Measurements from ENCODE around the gene KIF14. TPM values are rescaled to one million over a fixed set of nuclear protein-coding genes. Genes with fewer than 3 reads are reported as not detected.
A peak's percentile ranks its signal among the peaks of the same experiment; 100 is the strongest.

KIF14 gene
- total and polyA plus RNA-seq, 8 donors = 0.04 to 0.22 (median 0.12) TPM; not detected in 2

DNA sequence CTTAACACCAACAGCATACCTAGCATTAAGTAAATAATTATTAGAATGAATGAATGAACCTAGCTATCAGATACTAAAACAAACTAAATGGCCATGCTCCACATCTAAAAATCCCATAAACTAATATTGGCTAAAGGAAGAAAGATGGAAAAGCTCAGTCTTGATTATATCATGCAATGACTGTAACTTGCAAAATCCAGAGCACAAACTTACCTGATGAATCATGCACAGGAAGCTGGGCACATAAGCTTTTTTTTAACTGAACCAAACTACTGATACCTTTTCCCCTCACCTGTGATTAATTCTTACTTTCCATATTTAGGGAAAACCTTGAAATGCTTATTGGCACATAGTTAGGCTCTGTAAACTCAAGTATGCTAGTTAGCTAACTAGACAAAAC, 70.2 kb downstream of the KIF14 start:
- DNase-seq = no peak
- no peaks in the 10 kb centered on the region for H3K9me3 ChIP-seq
- H3K4me3 ChIP-seq = no peak overlapping the region
- no peak for FAIRE-seq
- H3K4me1 ChIP-seq = peaks cover 0 to 13% (median 11%) of the 10 kb centered on the region in 3 donors
- H3K36me3 ChIP-seq = no peaks in the 10 kb centered on the region
- H3K27me3 ChIP-seq = no peaks in the 10 kb centered on the region
- no peak overlapping the region for H3K27ac ChIP-seq
- TF ChIP-seq, protein P1, sequence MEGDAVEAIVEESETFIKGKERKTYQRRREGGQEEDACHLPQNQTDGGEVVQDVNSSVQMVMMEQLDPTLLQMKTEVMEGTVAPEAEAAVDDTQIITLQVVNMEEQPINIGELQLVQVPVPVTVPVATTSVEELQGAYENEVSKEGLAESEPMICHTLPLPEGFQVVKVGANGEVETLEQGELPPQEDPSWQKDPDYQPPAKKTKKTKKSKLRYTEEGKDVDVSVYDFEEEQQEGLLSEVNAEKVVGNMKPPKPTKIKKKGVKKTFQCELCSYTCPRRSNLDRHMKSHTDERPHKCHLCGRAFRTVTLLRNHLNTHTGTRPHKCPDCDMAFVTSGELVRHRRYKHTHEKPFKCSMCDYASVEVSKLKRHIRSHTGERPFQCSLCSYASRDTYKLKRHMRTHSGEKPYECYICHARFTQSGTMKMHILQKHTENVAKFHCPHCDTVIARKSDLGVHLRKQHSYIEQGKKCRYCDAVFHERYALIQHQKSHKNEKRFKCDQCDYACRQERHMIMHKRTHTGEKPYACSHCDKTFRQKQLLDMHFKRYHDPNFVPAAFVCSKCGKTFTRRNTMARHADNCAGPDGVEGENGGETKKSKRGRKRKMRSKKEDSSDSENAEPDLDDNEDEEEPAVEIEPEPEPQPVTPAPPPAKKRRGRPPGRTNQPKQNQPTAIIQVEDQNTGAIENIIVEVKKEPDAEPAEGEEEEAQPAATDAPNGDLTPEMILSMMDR (IDR thresholded peaks at IDR 0.05) = no peak
- intact Hi-C loops (cut with DNase I) = no loop called here
- ATAC-seq = peak in 1 of 4 donors; percentile 43

DNA sequence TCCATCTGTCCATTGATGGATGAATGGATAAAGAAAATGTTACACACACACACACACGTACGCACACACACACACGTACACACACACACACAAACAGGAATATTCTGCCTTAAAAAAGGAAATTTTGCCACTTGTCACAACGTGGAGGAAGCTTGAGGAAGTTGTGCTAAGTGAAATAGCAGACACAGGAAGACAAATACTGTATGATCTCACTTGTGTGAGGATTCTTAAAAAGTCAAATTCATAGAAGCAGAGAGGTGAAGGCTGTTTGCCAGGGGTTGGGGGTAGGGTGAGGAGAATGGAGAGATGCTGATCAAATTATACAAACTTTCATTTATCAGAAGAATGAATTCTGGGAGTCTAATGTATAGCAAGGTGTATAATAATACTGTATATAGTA, 73.2 kb downstream of the KIF14 start:
- H3K27me3 ChIP-seq = no peaks in the 10 kb centered on the region
- H3K36me3 ChIP-seq = no peaks in the 10 kb centered on the region
- 69 to 77% methylated on average over 4 of the region's 4 CpGs for WGBS, 2 donors
- H3K4me3 ChIP-seq = no peak overlapping the region
- TF ChIP-seq, protein P1 (IDR thresholded peaks at IDR 0.05) = no peak
- H3K4me1 ChIP-seq = peaks cover 0 to 13% (median 11%) of the 10 kb centered on the region in 3 donors
- H3K27ac ChIP-seq = no peak overlapping the region
- DNase-seq (no peak), FAIRE-seq (no peak), ATAC-seq (no peak)
- no peaks in the 10 kb centered on the region for H3K9me3 ChIP-seq
- intact Hi-C loops (cut with DNase I) = no loop called here

DNA sequence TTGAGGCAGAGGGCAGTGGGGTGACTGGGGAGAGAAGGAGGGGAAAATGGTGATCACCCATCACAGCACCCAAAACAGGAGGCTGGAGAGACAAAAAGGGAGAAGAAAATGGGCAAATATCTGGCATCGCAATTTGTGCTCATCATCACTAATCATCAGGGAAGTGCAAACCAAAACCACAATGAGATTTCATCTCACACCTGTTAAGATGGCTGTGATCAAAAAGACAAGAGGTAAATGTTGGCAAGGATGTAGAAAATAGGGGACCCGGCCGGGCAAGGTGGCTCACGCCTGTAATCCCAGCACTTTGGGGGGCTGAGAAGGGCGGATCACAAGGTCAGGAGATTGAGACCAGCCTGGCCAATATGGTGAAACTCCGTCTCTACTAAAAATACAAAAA, 74.0 kb downstream of the KIF14 start:
- no peaks in the 10 kb centered on the region for H3K9me3 ChIP-seq
- DNase-seq (no peak), FAIRE-seq (no peak), ATAC-seq (no peak)
- peaks cover 0 to 13% (median 11%) of the 10 kb centered on the region in 3 donors for H3K4me1 ChIP-seq
- WGBS, 2 donors = 82 to 86% methylated on average over 6 of the region's 6 CpGs
- no peaks in the 10 kb centered on the region for H3K36me3 ChIP-seq
- H3K4me3 ChIP-seq = no peak overlapping the region
- intact Hi-C loops (cut with DNase I) = no loop called here
- no peak overlapping the region for H3K27ac ChIP-seq
- no peaks in the 10 kb centered on the region for H3K27me3 ChIP-seq
- TF ChIP-seq, protein P1 (IDR thresholded peaks at IDR 0.05) = no peak

DNA sequence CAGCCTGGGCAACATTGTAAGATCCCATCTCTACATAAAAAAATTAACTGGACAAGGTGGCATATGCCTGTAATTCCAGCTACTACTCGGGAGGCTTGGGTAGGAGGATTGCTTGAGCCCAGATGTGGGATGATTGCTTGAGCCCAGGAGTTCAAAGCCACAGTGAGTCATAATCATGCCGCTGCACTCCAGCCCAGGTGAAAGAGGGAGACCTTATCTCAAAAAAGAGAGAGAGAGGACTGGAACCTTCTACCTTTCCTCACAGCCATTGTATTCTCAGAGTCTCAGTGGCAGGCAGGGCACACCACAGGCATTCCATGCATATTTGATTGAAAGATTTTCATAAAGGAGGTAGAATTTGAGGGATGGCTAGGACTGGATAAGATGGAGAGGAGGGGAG, 78.4 kb downstream of the KIF14 start:
- FAIRE-seq (no peak), DNase-seq (no peak), ATAC-seq (no peak)
- no peaks in the 10 kb centered on the region for H3K36me3 ChIP-seq
- intact Hi-C loops (cut with DNase I) = no loop called here
- no peaks in the 10 kb centered on the region for H3K9me3 ChIP-seq
- H3K4me1 ChIP-seq = no peaks in the 10 kb centered on the region
- no peak overlapping the region for H3K27ac ChIP-seq
- no peaks in the 10 kb centered on the region for H3K27me3 ChIP-seq
- no peak overlapping the region for H3K4me3 ChIP-seq
- WGBS, 2 donors = 66 to 73% methylated on average over 2 of the region's 2 CpGs
- TF ChIP-seq, protein P1 (IDR thresholded peaks at IDR 0.05) = no peak

DNA sequence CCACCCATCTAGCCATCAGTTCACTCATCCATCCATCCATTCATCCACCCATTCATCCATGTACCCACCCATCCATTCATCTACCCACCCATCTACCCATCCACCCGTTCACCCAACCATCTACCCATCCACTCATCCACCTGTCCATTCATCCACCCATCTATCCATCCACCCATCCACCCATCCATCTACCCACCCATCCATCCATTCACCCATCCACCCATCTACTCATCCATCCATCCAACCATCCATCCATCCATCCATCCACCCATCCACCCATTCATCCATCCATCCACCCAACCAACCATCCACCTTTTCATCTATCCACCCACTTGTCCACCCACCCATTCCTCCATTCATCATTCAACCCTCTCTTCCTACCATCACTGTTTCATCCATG, 80.3 kb downstream of the KIF14 start:
- Histone ChIP-seq H3K36me3 (no peaks in the 10 kb centered on the region), H3K27ac (no peak overlapping the region), H3K27me3 (no peaks in the 10 kb centered on the region), H3K9me3 (no peaks in the 10 kb centered on the region), H3K4me1 (no peaks in the 10 kb centered on the region), H3K4me3 (no peak overlapping the region)
- ATAC-seq (no peak), FAIRE-seq (no peak), DNase-seq (no peak)
- intact Hi-C loops (cut with DNase I) = no loop called here
- WGBS, 2 donors = 41 to 58% methylated on average over 1 of the region's 1 CpG
- TF ChIP-seq, protein P1 (IDR thresholded peaks at IDR 0.05) = no peak
